Stimulated activated CD8-positive, alpha-beta memory T cell treated with anti-CD3 and anti-CD28 coated beads, Interleukin-12 subunit alpha, Interleukin-12 subunit beta, amount 100 ng/mL, for 24 hours (primary cell): ENCODE measurements around the gene TNPO2.
"Not testable (repeated sequence)": the region's sequence is repeated elsewhere in the genome, so short reads cannot be mapped to it uniquely, and the experiment has no call there.

Experiments
- DNase-seq: peaks from one replicate; pipeline ENCODE4 v3.0.0-alpha.2; 2020; ENCODE audit errors: extremely low read depth

Gene TNPO2

DNA sequence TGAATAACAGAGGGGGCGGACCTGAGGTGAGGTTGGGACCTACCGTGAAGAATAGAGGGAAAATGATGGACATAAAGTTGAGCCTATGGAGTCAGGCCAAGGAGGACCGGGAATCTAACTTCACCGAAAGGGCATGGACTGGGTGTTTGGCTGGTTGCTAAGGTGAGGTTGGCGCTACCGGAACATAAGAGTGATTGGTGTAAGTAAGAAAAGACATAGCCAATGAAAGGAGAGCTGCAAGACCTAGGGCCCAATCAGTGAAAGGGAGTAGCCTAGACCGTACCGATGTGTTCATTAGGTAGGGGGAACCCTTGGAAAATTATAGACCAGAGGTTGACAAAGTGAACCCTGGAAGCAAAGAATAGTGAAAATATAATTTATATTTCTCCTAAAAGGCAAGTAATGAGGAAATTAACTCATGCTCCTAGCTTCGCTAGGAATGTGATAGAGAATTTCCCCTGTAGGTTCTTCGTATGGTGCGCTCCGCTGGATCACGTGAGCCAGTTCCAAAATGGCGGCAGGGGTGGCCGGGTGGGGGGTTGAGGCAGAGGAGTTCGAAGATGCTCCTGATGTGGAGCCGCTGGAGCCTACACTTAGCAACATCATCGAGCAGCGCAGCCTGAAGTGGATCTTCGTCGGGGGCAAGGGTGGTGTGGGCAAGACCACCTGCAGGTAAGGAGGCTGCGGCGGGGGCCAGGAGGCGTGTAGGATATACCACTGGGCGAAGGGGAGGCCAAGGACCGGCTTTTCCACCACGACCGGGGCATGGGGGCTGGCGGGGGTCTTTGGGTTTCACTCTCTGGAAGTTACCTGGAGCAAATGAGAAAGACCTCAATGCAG is 13.5 kb upstream of the TNPO2 start, which contains the start of gene GET3:
Gene GET3, plus strand, starts transcription at position 503 of the 840 bp plus-strand sequence. Its CDS starts 9 bp downstream, at position 512.
- peak; percentile 58 for DNase-seq

DNA sequence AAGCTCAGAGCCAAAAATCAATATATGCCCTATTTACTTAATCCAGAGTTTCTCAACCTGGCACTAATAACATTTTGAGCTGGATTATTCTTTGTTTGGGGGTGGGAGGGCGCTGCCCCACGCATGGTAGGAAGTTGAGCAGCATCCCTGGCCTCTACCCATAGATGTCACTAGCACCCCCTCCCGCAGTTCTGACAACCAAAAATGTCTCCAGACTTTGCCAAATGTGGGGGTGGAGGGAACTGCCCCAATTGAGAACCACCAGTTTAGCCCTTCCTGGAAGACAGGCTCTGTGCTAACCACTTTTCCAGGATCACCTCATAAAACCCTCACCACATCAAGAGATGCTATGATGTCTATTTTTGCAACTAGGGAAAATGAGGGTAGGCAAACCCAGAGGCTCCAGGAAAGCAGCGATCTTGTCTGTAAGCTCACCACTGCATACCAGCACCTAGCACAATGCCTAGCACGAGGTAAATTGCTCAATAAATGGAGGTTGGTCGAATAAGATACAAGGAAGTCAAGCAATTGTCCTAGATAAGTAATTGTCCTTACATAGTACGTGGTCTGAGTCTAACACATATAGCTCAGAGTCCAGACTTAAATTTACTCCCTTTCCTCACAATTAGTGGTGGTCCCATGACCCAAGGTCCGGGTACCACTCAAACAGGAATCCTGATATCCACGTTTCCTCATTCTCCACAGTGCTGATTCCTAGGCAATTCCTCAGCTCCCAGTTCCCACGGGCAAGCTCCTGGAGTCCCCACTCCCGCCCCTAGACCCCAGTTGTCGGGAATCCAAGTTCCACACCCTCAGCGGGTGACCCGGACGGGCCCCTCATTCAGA is 9.9 kb upstream of the TNPO2 start:
- no peak for DNase-seq

DNA sequence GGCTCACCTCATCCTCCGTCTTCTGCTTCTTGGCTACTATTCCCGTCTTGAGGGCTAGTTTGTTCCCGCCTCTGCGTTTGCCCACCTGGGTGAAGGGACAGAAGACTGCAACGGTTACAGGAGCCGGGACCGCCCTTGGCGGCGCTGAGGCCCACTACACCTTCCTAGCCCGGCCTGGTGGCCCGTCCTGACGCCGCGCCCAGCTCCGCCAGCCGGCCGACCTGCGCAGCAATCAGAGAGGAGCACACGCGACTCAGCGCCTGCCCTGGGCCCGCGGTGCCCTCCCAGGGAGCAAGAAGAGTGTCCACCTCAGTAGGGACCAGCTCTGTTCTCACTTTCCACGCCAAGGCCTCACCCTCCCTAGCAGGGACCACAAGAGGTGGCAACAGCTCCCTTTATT is 7.6 kb upstream of the TNPO2 start:
- no peak for DNase-seq

DNA sequence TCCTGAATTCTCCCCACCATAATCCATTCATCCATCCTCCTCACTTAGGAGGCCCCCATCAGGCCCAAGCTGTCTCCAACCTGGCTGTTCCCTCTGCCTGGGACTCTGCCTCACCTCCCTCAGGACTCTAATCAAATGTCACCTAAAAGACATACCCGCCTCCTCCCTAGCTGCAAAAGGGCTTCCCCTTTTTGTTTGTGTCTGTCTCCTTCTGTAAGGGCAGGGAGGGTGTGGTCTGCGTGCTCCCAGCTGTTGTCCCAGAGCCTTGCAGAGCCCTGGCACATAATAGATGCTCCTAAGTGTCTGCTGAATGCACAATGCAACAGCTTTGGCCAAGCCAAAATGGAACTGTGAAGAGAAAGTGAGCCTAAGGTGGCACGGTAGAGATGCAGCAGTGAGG is 6.3 kb upstream of the TNPO2 start:
- DNase-seq: no peak

DNA sequence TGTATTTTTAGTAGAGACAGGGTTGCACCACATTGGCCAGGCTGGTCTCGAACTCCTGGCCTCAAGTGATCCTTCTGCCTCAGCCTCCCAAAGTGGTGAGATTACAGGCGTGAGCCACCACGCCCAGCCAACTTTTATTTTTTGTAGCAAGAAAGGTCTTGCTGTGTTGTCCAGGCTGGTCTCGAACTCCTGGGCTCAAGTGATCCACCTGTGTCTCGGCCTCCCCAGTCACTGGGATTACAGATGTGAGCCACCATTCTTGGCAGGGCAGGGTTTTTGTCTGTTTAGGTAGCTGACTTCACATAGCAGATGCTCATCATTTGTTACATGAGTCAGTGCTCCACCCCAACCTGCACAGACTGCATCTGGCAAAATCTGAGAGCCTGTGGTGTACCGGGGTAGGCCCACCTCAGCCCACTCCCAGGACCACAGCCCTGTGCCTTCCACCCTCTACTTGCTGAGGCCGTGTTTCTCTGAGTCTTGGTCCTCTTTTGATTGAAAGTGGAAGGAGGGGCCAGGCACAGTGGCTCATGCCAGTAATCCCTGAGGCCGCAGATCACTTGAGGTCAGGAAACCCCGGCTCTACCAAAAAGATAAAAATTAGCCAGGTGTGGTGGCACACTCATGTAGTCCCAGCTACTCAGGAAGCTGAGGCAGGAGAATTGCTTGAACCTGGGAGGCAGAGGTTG is 4.2 kb upstream of the TNPO2 start:
- DNase-seq: no peak

DNA sequence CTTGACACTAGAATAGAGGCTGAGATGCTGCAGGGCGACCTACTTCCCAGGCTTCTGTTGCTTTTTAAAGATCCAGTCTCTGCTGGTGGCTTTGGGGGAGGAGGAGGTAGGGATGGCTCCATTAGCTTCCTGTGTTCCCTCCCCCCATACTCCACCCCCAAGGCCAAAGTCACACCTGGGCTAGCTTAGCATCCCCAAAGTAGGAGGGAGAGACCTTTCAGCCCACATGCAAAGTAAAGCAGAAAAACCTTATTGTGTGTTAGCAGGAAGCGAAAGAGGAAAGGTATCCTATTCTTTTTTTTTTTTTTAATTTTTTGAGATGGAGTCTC is 3.2 kb upstream of the TNPO2 start:
- no peak for DNase-seq

DNA sequence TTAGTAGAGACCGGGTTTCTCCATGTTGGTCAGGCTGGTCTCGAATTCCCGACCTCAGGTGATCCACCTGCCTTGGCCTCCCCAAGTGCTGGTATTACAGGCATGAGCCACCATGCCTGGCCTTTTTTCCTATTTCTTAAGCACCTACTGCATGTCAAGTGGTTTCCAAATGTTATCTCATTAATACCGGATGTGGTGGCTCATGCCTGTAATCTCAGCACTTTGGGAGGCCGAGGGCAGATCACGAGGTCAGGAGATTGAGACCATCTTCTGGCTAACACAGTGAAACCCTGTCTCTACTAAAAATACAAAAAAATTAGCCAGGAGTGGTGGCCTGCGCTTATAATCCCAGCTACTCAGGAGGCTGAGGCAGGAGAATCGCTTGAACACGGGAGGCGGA is 1.9 kb upstream of the TNPO2 start:
- not testable (repeated sequence) for DNase-seq

DNA sequence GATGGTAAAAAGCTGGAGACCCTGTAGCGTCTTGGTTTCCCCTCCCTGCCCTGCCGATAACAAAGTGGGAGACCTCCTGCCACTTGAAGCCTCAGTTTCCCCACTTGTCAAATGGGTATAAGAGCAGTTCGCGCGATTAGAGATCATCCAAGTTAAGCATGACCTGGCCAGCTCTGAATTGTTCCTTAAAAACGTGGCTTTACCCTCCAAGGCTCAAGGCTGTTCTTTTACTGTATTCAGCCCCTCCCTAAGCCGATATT is 421 bp downstream of the TNPO2 start:
- DNase-seq: no peak

DNA sequence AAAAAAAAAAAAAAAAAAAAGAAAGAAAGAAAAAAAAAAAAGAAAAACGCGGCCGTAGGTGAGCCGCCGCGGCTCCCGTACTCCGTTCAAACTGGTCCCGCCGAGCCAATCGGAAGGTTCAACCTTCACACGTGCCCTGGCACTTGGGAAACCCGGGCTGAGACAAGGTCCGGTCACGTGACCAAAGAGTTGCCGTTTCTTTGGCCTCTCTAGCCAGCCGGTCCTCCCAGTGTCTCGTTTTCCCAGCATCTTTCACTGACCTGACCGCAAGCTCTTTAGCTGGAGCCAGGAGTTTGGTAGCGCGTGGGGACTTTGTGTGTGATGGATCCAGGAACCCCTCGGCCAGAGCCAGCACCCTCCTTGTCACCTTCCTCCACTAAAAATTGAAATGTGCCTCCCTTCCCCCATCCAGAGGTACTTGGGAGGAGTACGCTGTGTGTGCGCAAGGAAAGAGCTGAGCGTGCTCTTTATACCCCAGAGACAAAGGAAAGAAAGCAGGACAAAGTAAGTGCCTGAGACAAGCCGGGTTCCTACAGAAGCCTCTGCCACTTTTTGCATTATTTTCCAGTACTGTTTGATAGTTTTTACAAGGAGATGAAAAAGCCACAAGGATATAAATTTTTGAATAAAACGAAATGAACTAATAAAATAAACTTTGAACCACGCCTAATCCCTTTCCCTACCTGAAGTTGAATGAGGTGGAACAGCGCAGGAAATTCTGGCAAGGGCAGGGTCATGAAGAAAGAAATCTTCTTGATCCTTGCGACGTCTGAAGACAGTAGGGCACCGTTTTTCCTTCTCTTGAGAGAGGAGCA is 959 bp downstream of the TNPO2 start:
- DNase-seq: peak; percentile 84

DNA sequence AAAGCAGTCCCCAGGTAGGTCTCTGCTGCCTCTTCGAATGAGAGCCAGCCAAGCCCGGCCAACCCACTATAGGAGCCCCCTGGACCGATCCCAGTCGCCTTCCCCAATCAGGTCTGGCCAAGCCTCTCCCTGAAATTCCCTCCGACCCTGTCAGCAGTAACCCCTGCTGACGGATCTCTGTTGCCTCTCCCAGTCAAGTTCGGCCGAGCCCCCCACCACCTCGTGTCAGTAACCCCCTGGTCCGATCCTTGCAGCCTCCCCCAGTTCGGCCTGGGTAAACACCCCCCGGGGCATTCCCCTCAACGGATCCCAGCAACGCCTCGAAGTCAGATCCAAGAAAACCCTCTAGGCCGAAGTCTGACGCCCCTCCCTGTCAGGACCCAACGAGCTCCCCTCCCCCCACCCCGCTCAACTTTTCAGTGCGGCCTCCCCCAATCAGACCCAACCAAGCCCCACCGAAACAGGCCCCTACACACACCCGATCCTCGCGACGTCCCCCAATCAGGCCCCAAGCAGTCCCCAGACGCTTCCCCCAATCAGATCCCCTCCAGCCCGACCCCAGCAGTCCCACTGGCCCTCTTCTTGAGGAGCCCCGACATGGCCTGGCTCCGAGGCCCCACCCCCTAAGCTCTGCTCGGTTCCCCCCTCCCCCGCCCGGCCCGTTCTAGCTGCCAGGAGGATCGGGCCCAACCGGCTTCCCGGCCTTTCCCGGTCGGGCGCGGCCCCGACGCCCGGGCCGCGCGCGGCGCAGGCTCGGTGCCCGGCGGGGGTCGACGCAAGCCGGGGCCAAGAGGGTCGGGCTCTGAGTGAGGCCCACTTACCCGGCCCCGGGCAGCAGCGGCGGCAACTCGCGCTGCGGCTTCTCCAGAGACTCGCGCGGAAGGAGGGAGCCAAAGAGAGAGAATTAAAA is 1.8 kb downstream of the TNPO2 start:
- no peak for DNase-seq

DNA sequence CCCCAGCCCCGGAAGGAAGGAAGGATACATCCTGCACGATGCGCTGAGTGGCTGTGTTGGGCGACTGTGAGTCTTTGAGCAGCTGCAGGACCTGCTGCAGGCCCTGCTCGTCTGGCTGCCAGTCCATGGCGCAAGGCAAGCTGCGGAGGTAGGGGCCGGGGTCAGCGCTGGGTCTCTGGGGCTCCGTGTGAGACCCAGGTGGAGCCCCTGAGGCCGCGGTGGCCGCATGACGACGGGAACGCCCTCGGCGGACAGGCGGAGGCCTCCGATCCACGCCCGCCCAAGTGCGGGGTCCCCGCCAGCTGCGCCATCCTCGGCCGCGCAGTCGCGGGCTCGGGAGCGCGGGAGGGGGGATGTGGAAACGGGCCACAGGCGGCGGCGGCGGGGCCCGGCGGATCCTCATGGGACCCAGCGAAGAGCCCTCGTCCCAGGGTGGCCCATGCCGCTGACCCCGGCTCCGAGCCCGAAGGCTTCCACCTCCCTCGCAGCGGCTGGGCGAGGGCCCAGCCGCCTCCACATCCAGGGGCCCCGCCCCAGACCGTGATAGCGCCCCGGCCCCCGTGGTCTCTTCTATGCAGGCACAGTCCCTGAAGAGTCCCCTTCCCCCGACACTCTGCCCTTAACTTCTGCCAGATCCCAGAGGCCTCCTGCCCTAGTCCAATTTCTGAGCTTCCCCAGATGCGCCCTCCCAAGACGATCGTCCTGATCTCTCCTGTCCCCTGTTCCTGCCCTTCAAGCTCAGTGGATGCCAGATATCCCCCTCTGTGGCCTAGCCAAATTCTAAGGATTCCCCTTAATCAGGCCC is 2.7 kb downstream of the TNPO2 start:
- DNase-seq: no peak

DNA sequence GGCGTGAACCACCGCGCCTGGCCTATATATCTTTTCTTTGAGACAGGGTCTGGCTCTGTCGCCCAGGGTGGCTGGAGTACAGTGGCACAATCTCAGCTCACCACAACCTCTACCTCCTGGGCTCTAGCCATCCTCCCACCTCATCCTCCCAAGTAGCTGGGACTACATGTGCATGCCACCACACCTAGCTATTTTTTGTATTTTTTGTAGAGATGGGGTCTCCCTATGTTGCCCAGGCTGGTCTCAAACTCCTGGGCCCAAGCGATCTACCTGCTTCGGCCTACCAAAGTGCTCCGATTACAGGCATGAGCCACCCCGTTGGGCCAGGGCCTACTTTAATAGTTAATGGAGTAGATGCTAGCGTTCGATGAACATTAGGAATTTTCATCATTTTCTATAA is 3.4 kb downstream of the TNPO2 start:
- DNase-seq: no peak

DNA sequence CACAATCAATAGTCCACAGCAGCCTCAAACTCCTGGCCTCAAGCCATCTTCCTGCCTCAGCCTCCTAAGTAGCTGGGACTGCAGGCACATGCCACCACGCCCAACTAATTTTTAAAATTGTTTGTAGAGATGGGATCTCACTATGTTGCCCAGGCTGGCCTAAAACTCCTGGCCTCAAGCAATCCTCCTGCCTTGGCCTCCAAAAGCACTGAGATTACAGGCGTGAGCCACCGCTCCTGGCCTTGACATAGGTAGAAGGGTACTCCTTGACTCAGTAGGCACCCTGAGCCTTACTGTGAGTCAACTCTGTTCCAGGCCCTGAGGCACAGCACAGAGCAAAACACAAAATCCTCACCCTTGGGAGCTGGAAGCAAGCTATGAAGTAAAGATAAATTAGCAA is 7.8 kb downstream of the TNPO2 start:
- no peak for DNase-seq

DNA sequence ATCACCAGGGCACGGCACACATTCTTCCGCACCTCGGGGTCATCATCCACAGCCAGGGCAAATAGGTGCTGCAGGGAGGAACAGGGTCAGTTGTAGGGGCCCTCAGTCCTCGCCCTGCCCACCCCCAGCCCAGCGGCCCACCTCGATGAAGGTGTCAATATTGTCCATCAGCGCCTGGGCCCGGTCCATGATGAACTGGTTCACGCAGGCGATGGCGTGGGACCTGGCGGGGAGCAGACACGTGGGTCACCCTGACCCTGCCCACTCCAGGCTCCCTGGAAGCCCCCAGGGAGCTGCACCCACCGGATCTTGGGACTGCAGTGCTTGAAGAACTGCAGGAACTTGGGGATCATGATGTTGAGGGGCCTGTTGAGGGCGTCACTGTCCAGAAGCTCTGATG is 8.6 kb downstream of the TNPO2 start:
- no peak for DNase-seq

DNA sequence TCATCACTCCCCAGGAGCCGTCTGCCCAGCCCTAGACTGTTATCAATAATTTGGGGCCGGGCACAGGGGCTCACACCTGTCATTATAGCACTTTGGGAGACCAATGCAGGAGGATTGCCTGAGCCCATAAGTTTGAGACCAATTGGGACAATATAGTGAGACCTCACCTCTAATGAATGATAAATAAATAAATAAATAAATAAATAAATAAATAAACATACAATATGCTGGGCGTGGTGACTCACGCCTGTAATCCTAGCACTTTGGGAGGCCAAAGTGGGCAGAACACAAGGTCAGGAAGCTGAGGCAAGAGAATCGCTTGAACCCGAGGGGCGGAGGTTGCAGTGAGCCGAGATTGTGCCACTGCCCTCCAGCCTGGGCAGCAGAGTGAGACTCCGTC is 10.4 kb downstream of the TNPO2 start:
- DNase-seq: not testable (repeated sequence)

DNA sequence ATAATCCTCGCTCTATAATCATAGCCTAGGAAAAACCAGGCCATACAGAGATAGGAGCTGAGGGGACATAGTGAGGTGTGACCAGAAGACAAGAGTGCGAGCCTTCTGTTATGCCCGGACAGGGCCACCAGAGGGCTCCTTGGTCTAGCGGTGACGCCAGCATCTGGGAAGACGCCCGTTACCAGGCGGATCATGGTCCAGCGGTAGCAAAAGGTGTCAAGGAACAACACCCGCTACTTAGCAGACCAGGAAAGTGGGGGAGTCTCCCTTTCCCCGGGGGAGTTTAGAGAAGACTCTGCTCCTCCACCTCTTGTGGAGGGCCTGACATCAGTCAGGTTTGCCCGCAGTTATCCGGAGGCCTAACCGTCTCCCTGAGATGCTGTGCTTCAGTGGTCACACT is 11.7 kb downstream of the TNPO2 start:
- not testable (repeated sequence) for DNase-seq

DNA sequence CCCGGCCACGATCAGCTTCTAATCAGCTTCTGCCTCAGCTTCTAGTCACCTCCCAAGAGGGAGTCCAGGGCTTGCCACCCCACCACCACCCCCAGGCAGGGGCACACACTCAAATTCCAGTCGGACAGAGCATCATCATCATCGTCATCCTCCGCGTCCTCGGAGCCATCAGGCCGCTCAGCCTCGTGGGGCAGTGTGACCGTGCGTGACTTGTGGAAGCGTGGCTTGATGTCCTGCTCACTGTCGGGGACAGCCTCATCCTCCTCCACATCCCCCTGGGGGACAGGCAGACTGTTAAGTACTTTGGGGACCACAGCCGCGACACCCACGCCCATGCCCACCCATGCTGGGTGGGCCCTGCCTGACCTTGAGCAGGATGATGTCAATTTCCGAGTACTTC is 12.5 kb downstream of the TNPO2 start:
- no peak for DNase-seq

DNA sequence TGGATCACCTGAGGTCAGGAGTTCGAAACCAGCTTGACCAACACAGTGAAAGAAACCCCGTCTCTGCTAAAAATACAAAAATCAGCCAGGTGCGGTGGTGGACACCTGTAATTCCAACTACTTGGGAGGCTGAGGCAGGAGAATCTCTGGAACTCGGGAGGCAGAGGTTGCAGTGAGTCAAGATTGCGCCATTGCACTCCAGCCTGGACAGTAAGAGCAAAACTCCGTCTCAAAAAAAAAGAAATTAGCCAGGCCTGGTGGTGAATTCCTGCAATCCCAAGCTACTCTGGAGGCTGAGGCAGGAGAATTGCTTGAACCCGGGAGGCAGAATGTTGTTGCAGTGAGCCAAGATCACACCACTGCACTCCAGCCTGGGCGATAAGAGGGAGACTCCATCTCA is 15.1 kb downstream of the TNPO2 start:
- no peak for DNase-seq

DNA sequence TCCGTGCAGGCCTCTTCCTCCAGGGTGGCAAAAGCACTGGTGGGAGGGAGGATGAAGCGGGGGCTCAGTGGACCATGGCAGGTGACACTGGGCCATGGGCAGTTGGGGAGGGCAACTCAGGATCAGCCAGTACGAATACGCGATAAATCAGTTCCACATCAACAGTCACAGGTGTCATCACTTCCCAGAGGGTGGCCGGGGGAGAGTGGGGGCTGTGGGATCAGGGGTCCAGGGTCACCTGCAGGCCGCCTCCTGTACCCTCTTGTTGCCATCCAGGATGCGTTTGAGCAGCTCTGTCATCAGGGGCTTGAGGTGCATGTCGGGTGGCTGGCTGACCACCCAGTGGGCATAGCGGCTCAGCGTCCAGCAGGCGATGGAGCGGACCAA is 17.4 kb downstream of the TNPO2 start:
- DNase-seq: no peak
